HEK293 (cell line): Measurements from ENCODE around the gene CLDN3.
A peak's percentile ranks its signal among the peaks of the same experiment; 100 is the strongest.

Experiments
- CTCF ChIA-PET: fragments of 350-600 bp; formaldehyde crosslinking; extraction: SDS; loops from one replicate; lab custom pipeline; 2021; ENCODE audit warnings: antibody characterized with exemption; lab: Yijun Ruan, JAX
- POLR2A ChIA-PET: fragments of 300-600 bp; formaldehyde crosslinking; extraction: SDS; loops from one replicate; lab custom pipeline; 2020; ENCODE audit warnings: antibody characterized with exemption, inconsistent platforms; lab: Yijun Ruan, JAX
- H3K27ac ChIP-seq: fragments of 200-500 bp; sonication (Bioruptor generic); 2 replicates; pipeline ENCODE4 v1.5.1; 2014; ENCODE audit warnings: low read depth, low read length, control low read depth, inconsistent platforms; ENCODE audit errors: extremely low read depth
- H3K36me3 ChIP-seq, 2 experiments: fragments of 200-500 bp in 1 of 2; sonication (Bioruptor generic) in 1 of 2; 1 replicate in 1 of 2; 2 replicates in 1 of 2; pipeline ENCODE4 v1.5.1; 2014 to 2017; ENCODE audit warnings: inconsistent platforms in 2 of 2, low read length in 2 of 2; ENCODE audit not compliant: control insufficient read depth in 2 of 2, insufficient read depth in 1 of 2
- H3K4me1 ChIP-seq: fragments of 200-500 bp; sonication (Bioruptor generic); 2 replicates; pipeline ENCODE4 v1.5.1; 2014; ENCODE audit warnings: mild to moderate bottlenecking, low read length, inconsistent platforms; ENCODE audit not compliant: control insufficient read depth, insufficient read depth
- H3K4me3 ChIP-seq: 2 replicates; pipeline ENCODE4 v1.5.1; 2011; ENCODE audit warnings: low read depth, mild to moderate bottlenecking, control low read depth, low read length, moderate library complexity
- H3K9me3 ChIP-seq: fragments of 200-500 bp; sonication (Bioruptor generic); 2 replicates; pipeline ENCODE4 v1.5.1; 2014; ENCODE audit warnings: low read depth, low read length, inconsistent platforms; ENCODE audit not compliant: control insufficient read depth, insufficient read depth
- ATF2 ChIP-seq: fragments of 450-650 bp; formaldehyde crosslinking; IDR thresholded peaks from 2 replicates; pipeline ENCODE4 v1.5.1; 2016; ENCODE audit warnings: missing biosample characterization, missing genetic modification characterization, low read depth
- KLF17 ChIP-seq: fragments of 450-650 bp; formaldehyde crosslinking; IDR thresholded peaks from 2 replicates; pipeline ENCODE4 v1.5.1; 2016; ENCODE audit warnings: missing biosample characterization, missing genetic modification characterization
- PRDM1 ChIP-seq: fragments of 450-650 bp; formaldehyde crosslinking; IDR thresholded peaks from 2 replicates; pipeline ENCODE4; 2016; ENCODE audit warnings: missing biosample characterization, missing genetic modification characterization
- ZBTB20 ChIP-seq: fragments of 450-650 bp; formaldehyde crosslinking; IDR thresholded peaks from 2 replicates; pipeline ENCODE4 v1.5.1; 2016; ENCODE audit warnings: missing biosample characterization, missing genetic modification characterization
- ZBTB7A ChIP-seq: fragments of 450-650 bp; formaldehyde crosslinking; IDR thresholded peaks from 2 replicates; pipeline ENCODE4 v1.5.1; 2016; ENCODE audit warnings: low read depth, missing biosample characterization, missing genetic modification characterization
- ZNF221 ChIP-seq: fragments of 450-650 bp; formaldehyde crosslinking; IDR thresholded peaks from 2 replicates; pipeline ENCODE4 v1.5.1; 2017; ENCODE audit warnings: missing biosample characterization, missing genetic modification characterization, borderline replicate concordance
- ZNF23 ChIP-seq: fragments of 450-650 bp; formaldehyde crosslinking; IDR thresholded peaks from 2 replicates; pipeline ENCODE4 v1.5.1; 2016; ENCODE audit warnings: missing biosample characterization, missing genetic modification characterization, borderline replicate concordance
- ZNF280C ChIP-seq: fragments of 450-650 bp; formaldehyde crosslinking; IDR thresholded peaks from 2 replicates; pipeline ENCODE4 v1.5.1; 2016; ENCODE audit warnings: missing biosample characterization, missing genetic modification characterization
- ZNF391 ChIP-seq: fragments of 450-650 bp; formaldehyde crosslinking; IDR thresholded peaks from 2 replicates; pipeline ENCODE4 v1.5.1; 2016; ENCODE audit warnings: low read depth, missing biosample characterization, missing genetic modification characterization, borderline replicate concordance
- ZNF416 ChIP-seq: fragments of 450-650 bp; formaldehyde crosslinking; IDR thresholded peaks from 2 replicates; pipeline ENCODE4 v1.5.1; 2016; ENCODE audit warnings: missing biosample characterization, missing genetic modification characterization
- ZNF449 ChIP-seq: fragments of 450-650 bp; formaldehyde crosslinking; IDR thresholded peaks from 2 replicates; pipeline ENCODE4 v1.5.1; 2017; ENCODE audit warnings: missing biosample characterization, mild to moderate bottlenecking, missing genetic modification characterization, moderate library complexity
- ZNF510 ChIP-seq: fragments of 450-650 bp; formaldehyde crosslinking; IDR thresholded peaks from 2 replicates; pipeline ENCODE4 v1.5.1; 2018; ENCODE audit warnings: mild to moderate bottlenecking, missing genetic modification characterization, missing biosample characterization; ENCODE audit not compliant: insufficient replicate concordance
- ZNF549 ChIP-seq: fragments of 450-650 bp; IDR thresholded peaks from 2 replicates; pipeline ENCODE4 v1.5.1; 2018; ENCODE audit warnings: missing biosample characterization, missing genetic modification characterization, mild to moderate bottlenecking, inconsistent platforms, moderate library complexity
- ZNF571 ChIP-seq: fragments of 450-650 bp; formaldehyde crosslinking; IDR thresholded peaks from 2 replicates; pipeline ENCODE4 v1.5.0; 2017; ENCODE audit warnings: missing biosample characterization, missing genetic modification characterization
- ZNF596 ChIP-seq: fragments of 450-650 bp; IDR thresholded peaks from 2 replicates; pipeline ENCODE4 v1.5.0; 2018; ENCODE audit warnings: missing biosample characterization, mild to moderate bottlenecking, missing genetic modification characterization, moderate library complexity
- ZNF621 ChIP-seq: fragments of 450-650 bp; formaldehyde crosslinking; IDR thresholded peaks from 2 replicates; pipeline ENCODE4 v1.5.1; 2017; ENCODE audit warnings: missing biosample characterization, missing genetic modification characterization
- ZNF768 ChIP-seq: fragments of 450-650 bp; formaldehyde crosslinking; IDR thresholded peaks from 2 replicates; pipeline ENCODE4 v1.5.1; 2018; ENCODE audit warnings: missing biosample characterization, mild to moderate bottlenecking, missing genetic modification characterization
- ZNF776 ChIP-seq: fragments of 450-650 bp; formaldehyde crosslinking; IDR thresholded peaks from 2 replicates; pipeline ENCODE4 v1.5.0; 2017; ENCODE audit warnings: missing biosample characterization, missing genetic modification characterization, borderline replicate concordance

The CLDN3 gene

GRCh38 chr7:73742753-73743641 is 27.1 kb downstream of the CLDN3 start (continued):
- TF ChIP-seq PRDM1 (tag by site-specific recombination) = no peak
- no peak for TF ChIP-seq ZNF510 (tag by site-specific recombination)
- TF ChIP-seq ZNF768 (tag by site-specific recombination) = no peak
- TF ChIP-seq ZNF776 = no peak
- TF ChIP-seq ZBTB7A (tag by site-specific recombination) = no peak
- no peak for TF ChIP-seq ZNF549 (tag by site-specific recombination)
- TF ChIP-seq ZNF416 (tag by site-specific recombination) = no peak
- no peak for TF ChIP-seq ZNF621 (tag by site-specific recombination)
- no peak for TF ChIP-seq ZNF596 (tag by site-specific recombination)
- no peak for TF ChIP-seq ZNF221 (tag by site-specific recombination)
- TF ChIP-seq KLF17 (tag by site-specific recombination) = no peak
- TF ChIP-seq ZNF280C = no peak
- no peak for TF ChIP-seq ATF2 (tag by site-specific recombination)
- no peak for TF ChIP-seq ZNF571 (tag by site-specific recombination)
- TF ChIP-seq ZNF391 (tag by site-specific recombination) = no peak

GRCh38 chr7:73742338-73742752 is 27.7 kb downstream of the CLDN3 start:
- TF ChIP-seq ZBTB20 (peak; percentile 91), ZNF449 (tag by site-specific recombination) (no peak), PRDM1 (tag by site-specific recombination) (peak; percentile 28; the same call in 1 of the 2 replicates), ZNF23 (tag by site-specific recombination) (no peak)
- ChIA-PET POLR2A (interaction anchor here (0.6 to 1.3 kb wide), 2 partner anchors 17 to 28 kb away, joined by 3 to 5 read pairs; partner anchors contain the start of gene CLDN3), CTCF (interaction anchor here (0.6 to 1.1 kb wide), 5 partner anchors 9 to 337 kb away, joined by 3 to 5 read pairs (median 4); no protein-coding TSS in a partner anchor)
- Histone ChIP-seq H3K4me3 (no peak overlapping the region), H3K27ac (no peak overlapping the region; the same call in 1 of the 2 replicates), H3K9me3 (no peaks in the 10 kb centered on the region), H3K36me3 (peaks cover 0 to 5% of the 10 kb centered on the region in 2 experiments; a peak in 2 of 3 replicates), H3K4me1 (peaks cover 8% of the 10 kb centered on the region)
